Stimulated activated memory B cell treated with anti-CD40 and anti-IgM and Interleukin-4, amounts not matched to agents 10 μg/mL and 1 μg/mL and 100 μg/mL, for 72 hours (primary cell): ENCODE results near the gene KATNAL1.

Experiments
- ATAC-seq: fragments of 150-1000 bp; cut with Tn5 transposase; 2 replicates; pipeline ENCODE4 v1.10.0; 2021
- H3K27ac Mint-ChIP-seq: one replicate; pipeline ENCODE4 v1.8.0; 2022; ENCODE audit warnings: mild to moderate bottlenecking, mixed read lengths
- H3K27me3 Mint-ChIP-seq: one replicate; pipeline ENCODE4 v1.8.0; 2022; ENCODE audit warnings: mixed read lengths
- H3K36me3 Mint-ChIP-seq: one replicate; pipeline ENCODE4 v1.8.0; 2022; ENCODE audit warnings: mixed read lengths
- H3K4me1 Mint-ChIP-seq: one replicate; pipeline ENCODE4 v1.8.0; 2022; ENCODE audit warnings: mixed read lengths
- H3K4me3 Mint-ChIP-seq: one replicate; pipeline ENCODE4 v1.8.0; 2022; ENCODE audit warnings: mild to moderate bottlenecking, moderate library complexity, mixed read lengths
- H3K9me3 Mint-ChIP-seq: one replicate; pipeline ENCODE4 v1.8.0; 2022; ENCODE audit warnings: mixed read lengths

KATNAL1 gene

DNA sequence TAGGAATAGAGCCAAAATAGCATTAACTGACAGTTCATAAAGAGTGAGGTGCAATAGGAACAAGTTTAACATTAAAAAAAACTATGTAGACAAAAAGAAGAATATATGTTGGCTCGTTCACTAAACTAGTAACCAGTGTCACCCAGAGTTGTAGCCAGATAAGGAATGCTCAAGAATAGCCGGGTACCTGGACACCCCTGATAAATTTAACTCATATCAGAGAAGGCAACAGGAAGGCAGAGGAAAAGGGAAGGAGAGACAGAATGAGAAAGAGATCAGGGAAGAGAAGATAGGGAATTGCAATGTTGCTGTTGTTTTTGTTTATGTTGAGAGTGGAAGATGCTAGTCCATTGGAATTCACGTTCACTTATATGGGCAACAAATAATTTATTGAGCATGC lies 31.6 kb upstream of the KATNAL1 start:
- Mint-ChIP-seq H3K27ac (no peak overlapping the region), H3K27me3 (no peaks in the 10 kb centered on the region), H3K4me1 (peaks cover 10% of the 10 kb centered on the region), H3K9me3 (no peaks in the 10 kb centered on the region), H3K4me3 (no peak overlapping the region), H3K36me3 (peaks cover 51% of the 10 kb centered on the region)
- ATAC-seq, result no peak

GRCh38 chr13:30338331-30338851 lies 31.0 kb upstream of the KATNAL1 start:
- H3K27me3 Mint-ChIP-seq, result no peaks in the 10 kb centered on the region
- peaks cover 15% of the 10 kb centered on the region for H3K4me1 Mint-ChIP-seq
- no peaks in the 10 kb centered on the region for H3K9me3 Mint-ChIP-seq
- H3K4me3 Mint-ChIP-seq, result no peak overlapping the region
- peaks cover 47% of the 10 kb centered on the region for H3K36me3 Mint-ChIP-seq
- no peak for ATAC-seq
- H3K27ac Mint-ChIP-seq, result no peak overlapping the region

DNA sequence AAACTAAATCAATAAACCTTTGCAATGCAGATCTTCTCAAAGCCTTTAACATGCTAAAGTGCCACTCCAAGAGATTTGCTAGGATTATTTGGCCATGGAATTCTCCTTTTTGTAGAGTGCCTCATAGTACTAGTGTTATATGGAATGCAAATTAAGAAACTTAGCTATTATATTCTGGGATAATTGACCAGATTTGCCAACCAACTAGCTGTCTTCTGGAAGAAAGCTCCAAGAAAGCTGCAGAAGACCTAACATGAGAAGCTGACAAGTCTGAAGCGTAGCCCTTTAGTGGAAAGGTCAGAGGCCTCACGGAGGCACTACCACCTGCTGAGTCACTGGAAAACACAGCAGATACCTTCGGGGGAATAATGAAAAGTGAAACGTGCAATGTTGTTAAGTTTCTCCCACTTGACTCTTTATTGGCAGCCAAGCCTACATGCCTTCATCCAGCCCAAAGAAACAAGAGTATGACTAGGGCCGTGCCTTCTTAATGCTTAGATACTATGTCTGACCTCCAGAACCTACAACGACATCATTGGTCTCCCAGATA lies 29.8 kb upstream of the KATNAL1 start:
- Mint-ChIP-seq H3K4me1 (peaks cover 28% of the 10 kb centered on the region), H3K27me3 (no peaks in the 10 kb centered on the region), H3K27ac (no peak overlapping the region), H3K4me3 (no peak overlapping the region), H3K36me3 (peaks cover 35% of the 10 kb centered on the region), H3K9me3 (no peaks in the 10 kb centered on the region)
- ATAC-seq, result no peak

DNA sequence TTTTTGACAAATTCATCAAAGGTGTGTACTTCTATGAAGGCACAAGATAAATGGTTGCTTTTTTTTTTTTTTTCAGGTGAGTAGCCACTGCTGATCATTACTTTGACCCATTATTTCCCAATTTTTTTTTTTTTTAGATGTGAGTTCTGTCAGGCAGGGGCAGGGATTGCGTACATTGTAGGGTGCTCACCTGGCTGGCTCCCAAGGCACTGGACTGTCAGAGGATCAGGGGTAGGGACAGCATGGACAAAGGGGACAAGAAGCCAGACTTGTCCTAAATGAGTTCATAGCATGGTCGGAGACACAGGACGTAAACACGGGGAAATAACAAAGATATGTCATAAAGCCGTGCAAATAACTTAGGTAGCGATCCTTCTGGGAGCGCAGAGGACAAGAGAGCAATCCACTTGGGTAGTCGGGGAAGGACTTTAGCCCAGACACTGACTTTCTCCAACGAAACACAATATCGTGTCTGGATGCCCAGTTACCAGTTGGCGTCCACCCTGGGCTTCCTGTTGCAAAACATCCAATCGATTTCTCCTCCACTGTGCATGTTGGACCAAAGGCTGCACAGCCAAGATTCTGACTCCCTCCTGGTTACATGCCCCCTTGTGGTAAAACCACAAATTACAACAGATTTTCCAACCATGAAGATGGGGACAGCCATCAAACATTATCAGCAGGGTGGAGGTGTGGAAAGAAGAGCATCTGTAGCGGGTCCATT lies 27.5 kb upstream of the KATNAL1 start:
- no peak for ATAC-seq
- no peaks in the 10 kb centered on the region for H3K9me3 Mint-ChIP-seq
- H3K27ac Mint-ChIP-seq, result no peak overlapping the region
- H3K27me3 Mint-ChIP-seq, result no peaks in the 10 kb centered on the region
- peaks cover 22% of the 10 kb centered on the region for H3K36me3 Mint-ChIP-seq
- no peak overlapping the region for H3K4me3 Mint-ChIP-seq
- H3K4me1 Mint-ChIP-seq, result peaks cover 36% of the 10 kb centered on the region

DNA sequence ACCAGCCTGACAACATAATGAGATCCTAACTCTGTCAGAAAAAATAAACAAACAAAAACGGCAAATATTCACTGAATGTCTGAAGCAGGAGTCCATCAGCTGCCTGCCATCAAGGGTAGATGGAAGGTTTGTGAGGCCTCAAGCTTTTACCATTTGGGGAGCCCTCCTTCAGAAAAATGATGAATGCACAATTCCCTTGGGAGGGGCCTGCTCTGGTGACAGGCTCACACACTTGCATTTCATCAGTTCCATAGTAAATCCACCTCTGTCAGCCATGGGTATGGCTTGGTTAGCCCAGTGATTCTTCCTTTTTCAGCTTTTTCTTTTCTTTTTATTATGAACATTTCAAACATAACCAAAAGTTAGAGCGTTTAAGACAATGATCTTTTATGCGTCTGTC lies 26.3 kb upstream of the KATNAL1 start:
- Mint-ChIP-seq H3K27ac (no peak overlapping the region), H3K36me3 (peaks cover 10% of the 10 kb centered on the region), H3K4me3 (no peak overlapping the region), H3K9me3 (no peaks in the 10 kb centered on the region), H3K27me3 (no peaks in the 10 kb centered on the region), H3K4me1 (peaks cover 36% of the 10 kb centered on the region)
- ATAC-seq, result no peak

GRCh38 chr13:30332456-30333143 lies 25.2 kb upstream of the KATNAL1 start:
- Mint-ChIP-seq H3K4me3 (no peak overlapping the region), H3K27ac (no peak overlapping the region), H3K4me1 (peaks cover 36% of the 10 kb centered on the region), H3K36me3 (peaks cover 2% of the 10 kb centered on the region), H3K27me3 (no peaks in the 10 kb centered on the region), H3K9me3 (no peaks in the 10 kb centered on the region)
- peak; percentile 85 for ATAC-seq

- Mint-ChIP-seq H3K9me3 (no peaks in the 10 kb centered on the region), H3K27ac (no peak overlapping the region), H3K36me3 (no peaks in the 10 kb centered on the region), H3K4me1 (peaks cover 31% of the 10 kb centered on the region), H3K4me3 (no peak overlapping the region), H3K27me3 (no peaks in the 10 kb centered on the region)
- no peak for ATAC-seq
Measured at GRCh38 chr13:30331331-30331771, 24.0 kb upstream of the KATNAL1 start.

- Mint-ChIP-seq H3K9me3 (no peaks in the 10 kb centered on the region), H3K27me3 (no peaks in the 10 kb centered on the region), H3K27ac (peak overlapping the region; percentile 20), H3K4me1 (peaks cover 28% of the 10 kb centered on the region), H3K36me3 (no peaks in the 10 kb centered on the region), H3K4me3 (no peak overlapping the region)
- ATAC-seq, result no peak
Measured at GRCh38 chr13:30329009-30329585, 21.7 kb upstream of the KATNAL1 start.

- no peak for ATAC-seq
- peaks cover 6% of the 10 kb centered on the region for H3K36me3 Mint-ChIP-seq
- no peaks in the 10 kb centered on the region for H3K9me3 Mint-ChIP-seq
- no peaks in the 10 kb centered on the region for H3K27me3 Mint-ChIP-seq
- no peak overlapping the region for H3K4me3 Mint-ChIP-seq
- H3K4me1 Mint-ChIP-seq, result peaks cover 13% of the 10 kb centered on the region
- no peak overlapping the region for H3K27ac Mint-ChIP-seq
Measured at GRCh38 chr13:30325668-30326067, 18.3 kb upstream of the KATNAL1 start.

- H3K27ac Mint-ChIP-seq, result no peak overlapping the region
- no peak overlapping the region for H3K4me3 Mint-ChIP-seq
- ATAC-seq, result no peak
- H3K4me1 Mint-ChIP-seq, result peaks cover 13% of the 10 kb centered on the region
- H3K36me3 Mint-ChIP-seq, result peaks cover 6% of the 10 kb centered on the region
- no peaks in the 10 kb centered on the region for H3K9me3 Mint-ChIP-seq
- no peaks in the 10 kb centered on the region for H3K27me3 Mint-ChIP-seq
Measured at GRCh38 chr13:30323524-30323923, 16.2 kb upstream of the KATNAL1 start.

- H3K4me3 Mint-ChIP-seq, result no peak overlapping the region
- H3K9me3 Mint-ChIP-seq, result no peaks in the 10 kb centered on the region
- H3K36me3 Mint-ChIP-seq, result peaks cover 6% of the 10 kb centered on the region
- H3K27me3 Mint-ChIP-seq, result no peaks in the 10 kb centered on the region
- ATAC-seq, result no peak
- no peak overlapping the region for H3K27ac Mint-ChIP-seq
- peaks cover 13% of the 10 kb centered on the region for H3K4me1 Mint-ChIP-seq
Measured at GRCh38 chr13:30322428-30322827, 15.1 kb upstream of the KATNAL1 start.

DNA sequence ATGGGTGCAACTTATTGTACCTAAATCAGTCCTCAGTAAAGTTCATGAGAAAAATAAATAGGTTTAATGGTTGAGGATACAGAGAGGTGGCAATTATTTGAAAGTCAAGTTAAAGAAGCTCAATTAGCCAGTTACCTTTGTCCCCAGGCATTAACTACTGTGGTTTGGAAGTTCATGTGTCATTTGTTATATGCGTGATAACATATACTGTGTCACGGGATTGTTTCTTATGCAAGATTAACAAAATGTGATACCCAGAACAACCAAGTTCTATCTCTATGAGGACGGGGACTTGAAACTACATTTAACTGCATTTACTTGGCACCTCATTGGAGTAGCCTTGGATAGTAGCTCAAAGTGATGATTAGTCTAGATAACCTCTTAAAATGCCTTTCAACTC lies 13.9 kb upstream of the KATNAL1 start:
- peaks cover 13% of the 10 kb centered on the region for H3K4me1 Mint-ChIP-seq
- H3K36me3 Mint-ChIP-seq, result peaks cover 6% of the 10 kb centered on the region
- ATAC-seq, result no peak
- H3K4me3 Mint-ChIP-seq, result no peak overlapping the region
- no peaks in the 10 kb centered on the region for H3K27me3 Mint-ChIP-seq
- H3K27ac Mint-ChIP-seq, result no peak overlapping the region
- H3K9me3 Mint-ChIP-seq, result no peaks in the 10 kb centered on the region

- H3K4me3 Mint-ChIP-seq, result no peak overlapping the region
- peaks cover 6% of the 10 kb centered on the region for H3K36me3 Mint-ChIP-seq
- H3K4me1 Mint-ChIP-seq, result peaks cover 22% of the 10 kb centered on the region
- H3K27me3 Mint-ChIP-seq, result no peaks in the 10 kb centered on the region
- no peak for ATAC-seq
- no peaks in the 10 kb centered on the region for H3K9me3 Mint-ChIP-seq
- H3K27ac Mint-ChIP-seq, result no peak overlapping the region
Measured at GRCh38 chr13:30319655-30320054, 12.3 kb upstream of the KATNAL1 start.

DNA sequence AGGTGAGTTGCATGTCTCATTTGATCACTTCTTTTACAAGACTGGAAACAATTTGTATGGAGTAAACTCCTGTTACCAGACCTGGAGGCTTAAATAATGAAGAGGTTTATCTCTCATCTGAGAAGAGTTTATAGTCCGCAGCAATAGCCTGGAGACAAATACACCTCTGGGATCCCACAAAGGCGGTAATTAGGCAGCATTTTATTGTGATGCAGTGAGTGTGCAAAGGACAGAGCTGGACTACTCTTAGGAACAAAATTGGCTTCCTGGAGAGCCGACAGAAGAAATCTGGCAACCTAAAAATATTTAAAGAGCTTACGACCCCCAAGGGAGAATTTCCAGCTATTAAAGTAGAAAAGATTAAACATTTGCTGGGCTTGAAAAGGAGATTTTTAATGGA lies 11.8 kb upstream of the KATNAL1 start:
- Mint-ChIP-seq H3K4me3 (no peak overlapping the region), H3K4me1 (peaks cover 26% of the 10 kb centered on the region), H3K27ac (no peak overlapping the region), H3K36me3 (peaks cover 6% of the 10 kb centered on the region), H3K27me3 (no peaks in the 10 kb centered on the region), H3K9me3 (no peaks in the 10 kb centered on the region)
- no peak for ATAC-seq

- H3K36me3 Mint-ChIP-seq, result peaks cover 6% of the 10 kb centered on the region
- H3K4me3 Mint-ChIP-seq, result no peak overlapping the region
- no peak overlapping the region for H3K27ac Mint-ChIP-seq
- no peak for ATAC-seq
- peaks cover 19% of the 10 kb centered on the region for H3K4me1 Mint-ChIP-seq
- no peaks in the 10 kb centered on the region for H3K27me3 Mint-ChIP-seq
- H3K9me3 Mint-ChIP-seq, result no peaks in the 10 kb centered on the region
Measured at GRCh38 chr13:30318026-30318425, 10.7 kb upstream of the KATNAL1 start.
